Activated T-cell treated with anti-CD3 and anti-CD28 coated beads for 24 hours (primary cell): Measurements from ENCODE around the gene NGDN.

Experiments
- DNase-seq: peaks from one replicate; pipeline ENCODE4 v3.0.0-alpha.2; 2020; ENCODE audit warnings: low read depth

Gene NGDN

DNA sequence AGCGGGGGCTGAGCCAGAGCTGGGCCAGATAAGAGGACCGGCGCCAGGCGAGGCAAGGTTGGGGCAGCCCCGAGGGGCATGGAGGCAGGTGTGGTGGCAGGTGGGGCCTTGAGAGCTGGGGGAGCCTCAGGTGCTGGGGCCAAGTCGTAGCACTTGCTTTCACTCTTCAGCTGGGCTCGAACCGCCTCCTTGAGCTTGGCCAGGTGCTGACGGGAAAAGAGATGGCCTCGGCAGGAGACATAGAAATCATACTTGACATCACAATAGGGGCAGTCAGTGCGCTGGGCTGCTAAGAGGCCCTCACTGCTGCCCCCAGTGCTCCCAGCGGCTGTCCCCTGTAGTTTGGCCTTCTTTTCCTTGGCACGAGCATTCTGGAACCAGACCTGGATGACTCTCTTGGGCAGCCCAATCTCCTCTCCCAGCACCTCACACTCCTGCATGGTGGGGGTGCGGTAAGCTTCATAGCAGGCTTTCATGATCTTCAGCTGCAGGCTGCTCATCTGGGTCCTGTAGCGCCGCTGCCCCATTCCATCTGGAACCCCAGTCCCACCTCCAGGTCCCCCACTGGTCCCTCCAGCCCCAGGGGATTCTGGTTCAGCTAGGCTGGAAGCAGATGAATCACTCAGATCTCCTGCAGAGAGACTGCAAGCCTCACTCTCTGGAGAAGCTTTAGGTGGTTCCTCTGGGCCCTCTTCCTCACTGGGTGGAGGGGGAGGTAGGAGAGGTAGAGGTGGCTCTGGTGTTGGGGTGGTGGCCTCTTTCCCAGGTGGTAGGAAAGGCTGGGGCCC, 53.9 kb downstream of the NGDN start:
- no peak for DNase-seq

DNA sequence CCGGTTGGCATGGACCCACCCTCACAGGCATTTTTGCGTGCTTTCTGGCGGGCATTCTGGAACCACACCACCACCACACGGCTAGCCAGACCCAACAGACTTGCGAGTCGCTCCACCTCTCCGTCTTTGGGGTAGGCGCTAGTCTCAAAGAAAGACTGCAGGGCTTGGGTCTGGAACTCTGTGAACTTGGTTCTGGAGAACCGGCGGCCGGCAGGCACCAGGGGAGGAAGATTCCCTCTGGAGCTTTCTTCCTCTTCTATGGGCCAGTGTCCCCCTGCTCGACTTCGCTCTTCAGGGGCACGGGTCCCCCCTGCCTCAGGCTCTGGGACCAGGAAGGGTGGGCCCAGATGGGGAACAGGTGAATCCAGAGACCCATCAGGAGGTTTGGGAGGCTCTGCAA, 55.5 kb downstream of the NGDN start:
- DNase-seq, result no peak

DNA sequence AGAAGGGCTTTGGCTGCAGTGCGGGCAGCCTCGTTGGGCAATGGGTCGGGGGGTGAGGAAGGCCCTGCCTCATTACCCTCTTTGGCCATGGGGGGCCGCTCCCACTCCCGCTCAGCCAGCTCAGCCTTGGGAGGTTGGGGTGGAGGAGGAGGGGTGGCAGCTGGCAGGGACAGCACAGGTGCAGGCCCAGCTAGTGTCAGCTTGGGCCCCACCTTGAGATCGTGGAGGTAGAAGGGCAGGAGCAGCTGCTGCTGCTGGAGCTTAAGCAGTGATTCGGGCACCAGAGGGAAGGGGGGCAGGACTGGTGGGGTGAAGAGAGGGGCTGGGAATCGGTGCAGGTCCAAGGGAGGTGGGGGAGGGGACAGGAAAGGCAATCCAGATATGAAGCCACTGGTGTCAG, 56.1 kb downstream of the NGDN start:
- DNase-seq, result no peak
